Body of pancreas (tissue), 4 donors: ENCODE measurements around the gene PRKAG2.
"Not testable (repeated sequence)": the region's sequence is repeated elsewhere in the genome, so short reads cannot be mapped to it uniquely, and the experiment has no call there.

Experiments
- CTCF ChIP-seq, 7 experiments: fragments of 450-650 bp in 4 of 7; fragments of 200-600 bp in 3 of 7; sonication (generic) in 3 of 7; IDR thresholded peaks; one replicate each; pipeline ENCODE4 v1.5.1; 2016 to 2019; ENCODE audit warnings: antibody characterized with exemption in 7 of 7
- POLR2A ChIP-seq, 3 donors: fragments of 450-650 bp; IDR thresholded peaks; one replicate each; pipeline ENCODE4 v1.6.1; 2016; ENCODE audit warnings: antibody characterized with exemption in 3 of 3, mild to moderate bottlenecking in 2 of 3

GRCh38 chr7:151907115-151907514 is 30.2 kb upstream of the PRKAG2 start:
- TF ChIP-seq CTCF, POLR2A (IDR thresholded peaks at IDR 0.05): not testable (repeated sequence)
